Hematopoietic multipotent progenitor cell treated with erythropoietin and hydrocortisone succinate and interleukin-3 and kit ligand, for 6 days (in vitro differentiated cells): Measurements from ENCODE around the gene ARHGEF19.
"Not testable (repeated sequence)": the region's sequence is repeated elsewhere in the genome, so short reads cannot be mapped to it uniquely, and the experiment has no call there.

Experiments used
- DNase-seq: peaks from one replicate; pipeline ENCODE4 v3.0.0-alpha.2; 2015

The ARHGEF19 gene

GRCh38 chr1:16202281-16203210, 9.9 kb downstream of the ARHGEF19 start:
- no peak for DNase-seq

- no peak for DNase-seq
Observed at GRCh38 chr1:16199700-16200099, 12.8 kb downstream of the ARHGEF19 start.

GRCh38 chr1:16199157-16199501, 13.3 kb downstream of the ARHGEF19 start:
- DNase-seq, result no peak

GRCh38 chr1:16198444-16199156, 13.9 kb downstream of the ARHGEF19 start:
- no peak for DNase-seq

- DNase-seq, result no peak
Observed at GRCh38 chr1:16196874-16197273, 15.6 kb downstream of the ARHGEF19 start.

GRCh38 chr1:16196139-16196538, 16.3 kb downstream of the ARHGEF19 start:
- DNase-seq, result not testable (repeated sequence)

- no peak for DNase-seq
Observed at GRCh38 chr1:16195518-16195905, 16.9 kb downstream of the ARHGEF19 start.

- DNase-seq, result no peak
Observed at GRCh38 chr1:16191916-16192546, 20.4 kb downstream of the ARHGEF19 start.

GRCh38 chr1:16191309-16191708, 21.1 kb downstream of the ARHGEF19 start:
- DNase-seq, result no peak

GRCh38 chr1:16189921-16190621, 22.4 kb downstream of the ARHGEF19 start:
- DNase-seq, result no peak

- DNase-seq, result no peak
Observed at GRCh38 chr1:16189003-16189402, 23.4 kb downstream of the ARHGEF19 start.

- DNase-seq, result peak; percentile 80
Observed at GRCh38 chr1:16187748-16188401, 24.6 kb downstream of the ARHGEF19 start.

GRCh38 chr1:16186655-16187235, 25.7 kb downstream of the ARHGEF19 start:
- DNase-seq, result no peak

- no peak for DNase-seq
Observed at GRCh38 chr1:16184557-16185303, 27.7 kb downstream of the ARHGEF19 start.

GRCh38 chr1:16183765-16184556, 28.5 kb downstream of the ARHGEF19 start:
- no peak for DNase-seq

GRCh38 chr1:16183179-16183578, 29.3 kb downstream of the ARHGEF19 start:
- no peak for DNase-seq

- no peak for DNase-seq
Observed at GRCh38 chr1:16181887-16182719, 30.3 kb downstream of the ARHGEF19 start.

- DNase-seq, result no peak
Observed at GRCh38 chr1:16180291-16180824, 32.1 kb downstream of the ARHGEF19 start.
